ACC112 (cell line): ENCODE measurements around the gene SERINC5.

Source experiments
- H2AFZ ChIP-seq: fragments of 200-600 bp; sonication (generic); one replicate; pipeline ENCODE4 v1.6.0; 2017; ENCODE audit warnings: antibody characterized with exemption, low read length; ENCODE audit not compliant: unreplicated experiment
- H3K27ac ChIP-seq: fragments of 200-600 bp; sonication (generic); 2 replicates; pipeline ENCODE4 v1.5.1; 2014; ENCODE audit warnings: low read depth, mild to moderate bottlenecking, antibody characterized with exemption, low read length, moderate library complexity
- H3K27me3 ChIP-seq: fragments of 200-600 bp; sonication (generic); 2 replicates; pipeline ENCODE4 v1.6.1; 2014; ENCODE audit warnings: mild to moderate bottlenecking, antibody characterized with exemption, low read length, moderate library complexity, mixed read lengths; ENCODE audit not compliant: insufficient read depth
- H3K36me3 ChIP-seq: fragments of 200-600 bp; sonication (generic); 2 replicates; pipeline ENCODE4 v1.6.1; 2016; ENCODE audit warnings: mild to moderate bottlenecking, antibody characterized with exemption, low read length, moderate library complexity, mixed read lengths; ENCODE audit not compliant: insufficient read depth
- H3K4me1 ChIP-seq: fragments of 200-600 bp; sonication (generic); one replicate; pipeline ENCODE4 v1.6.1; 2016; ENCODE audit warnings: low read length, mixed read lengths; ENCODE audit not compliant: insufficient read depth, unreplicated experiment, control insufficient read depth
- H3K4me3 ChIP-seq: fragments of 200-600 bp; sonication (generic); 2 replicates; pipeline ENCODE4 v1.5.1; 2014; ENCODE audit warnings: mild to moderate bottlenecking, low read depth, low read length
- H3K79me2 ChIP-seq: fragments of 200-600 bp; sonication (generic); one replicate; pipeline ENCODE4 v1.6.0; 2016; ENCODE audit warnings: low read length; ENCODE audit not compliant: control insufficient read depth, unreplicated experiment, insufficient read depth

Gene SERINC5

GRCh38 chr5:80255431-80255810, 427 bp downstream of the SERINC5 start:
- H3K79me2 ChIP-seq: peaks cover 10% of the 10 kb centered on the region
- H3K27me3 ChIP-seq: no peaks in the 10 kb centered on the region
- peak overlapping the region; percentile 99 for H2AFZ ChIP-seq
- H3K27ac ChIP-seq: peak overlapping the region; percentile 36; the same call in 1 of the 2 replicates
- peak overlapping the region; percentile 80 for H3K4me3 ChIP-seq
- H3K4me1 ChIP-seq: peaks cover 6% of the 10 kb centered on the region
- no peaks in the 10 kb centered on the region for H3K36me3 ChIP-seq

GRCh38 chr5:80254767-80255430, 949 bp downstream of the SERINC5 start:
- no peaks in the 10 kb centered on the region for H3K27me3 ChIP-seq
- H3K79me2 ChIP-seq: peaks cover 10% of the 10 kb centered on the region
- no peaks in the 10 kb centered on the region for H3K36me3 ChIP-seq
- H3K4me1 ChIP-seq: peaks cover 6% of the 10 kb centered on the region
- no peak overlapping the region for H3K27ac ChIP-seq
- H3K4me3 ChIP-seq: peak overlapping the region; percentile 80
- peak overlapping the region; percentile 99 for H2AFZ ChIP-seq

GRCh38 chr5:80251636-80252035, 4.2 kb downstream of the SERINC5 start:
- Histone ChIP-seq H2AFZ (no peak overlapping the region), H3K4me1 (peaks cover 26% of the 10 kb centered on the region), H3K27me3 (no peaks in the 10 kb centered on the region), H3K4me3 (no peak overlapping the region), H3K36me3 (no peaks in the 10 kb centered on the region), H3K79me2 (peaks cover 6% of the 10 kb centered on the region), H3K27ac (no peak overlapping the region)

- no peaks in the 10 kb centered on the region for H3K36me3 ChIP-seq
- H3K4me3 ChIP-seq: no peak overlapping the region
- H3K27ac ChIP-seq: no peak overlapping the region
- H3K79me2 ChIP-seq: peaks cover 6% of the 10 kb centered on the region
- H3K27me3 ChIP-seq: no peaks in the 10 kb centered on the region
- no peak overlapping the region for H2AFZ ChIP-seq
- H3K4me1 ChIP-seq: peaks cover 35% of the 10 kb centered on the region
These were observed 5.0 kb downstream of the SERINC5 start for GRCh38 chr5:80250801-80251200.

GRCh38 chr5:80249901-80250300, 5.9 kb downstream of the SERINC5 start:
- no peak overlapping the region for H3K27ac ChIP-seq
- peaks cover 6% of the 10 kb centered on the region for H3K79me2 ChIP-seq
- peaks cover 38% of the 10 kb centered on the region for H3K4me1 ChIP-seq

GRCh38 chr5:80248378-80248777, 7.5 kb downstream of the SERINC5 start:
- no peak overlapping the region for H3K27ac ChIP-seq
- H3K4me1 ChIP-seq: peaks cover 32% of the 10 kb centered on the region
- no peaks in the 10 kb centered on the region for H3K27me3 ChIP-seq
- H2AFZ ChIP-seq: no peak overlapping the region
- peaks cover under 1% of the 10 kb centered on the region for H3K79me2 ChIP-seq
- no peaks in the 10 kb centered on the region for H3K36me3 ChIP-seq
- H3K4me3 ChIP-seq: no peak overlapping the region

More at GRCh38 chr5:80249901-80250300, 5.9 kb downstream of the SERINC5 start:
- H2AFZ ChIP-seq: no peak overlapping the region
- H3K4me3 ChIP-seq: no peak overlapping the region
- no peaks in the 10 kb centered on the region for H3K36me3 ChIP-seq
- H3K27me3 ChIP-seq: no peaks in the 10 kb centered on the region

- no peaks in the 10 kb centered on the region for H3K79me2 ChIP-seq
- H2AFZ ChIP-seq: peak overlapping the region; percentile 90
- peak overlapping the region; percentile 73 for H3K27ac ChIP-seq
- H3K27me3 ChIP-seq: no peaks in the 10 kb centered on the region
- no peaks in the 10 kb centered on the region for H3K36me3 ChIP-seq
- peaks cover 32% of the 10 kb centered on the region for H3K4me1 ChIP-seq
- H3K4me3 ChIP-seq: peak overlapping the region; percentile 63
These were observed 8.7 kb downstream of the SERINC5 start for GRCh38 chr5:80246995-80247729.

- Histone ChIP-seq H3K79me2 (no peaks in the 10 kb centered on the region), H3K4me1 (peaks cover 32% of the 10 kb centered on the region), H3K27me3 (no peaks in the 10 kb centered on the region), H3K27ac (peak overlapping the region; percentile 73), H3K36me3 (no peaks in the 10 kb centered on the region), H2AFZ (peak overlapping the region; percentile 90), H3K4me3 (peak overlapping the region; percentile 63)
These were observed 9.7 kb downstream of the SERINC5 start for GRCh38 chr5:80246001-80246758.

- no peaks in the 10 kb centered on the region for H3K79me2 ChIP-seq
- H3K4me3 ChIP-seq: no peak overlapping the region
- H3K27ac ChIP-seq: no peak overlapping the region
These were observed 12.3 kb downstream of the SERINC5 start for GRCh38 chr5:80243567-80243966.

GRCh38 chr5:80242849-80243248, 13.0 kb downstream of the SERINC5 start:
- no peaks in the 10 kb centered on the region for H3K79me2 ChIP-seq
- no peak overlapping the region for H3K27ac ChIP-seq
- no peaks in the 10 kb centered on the region for H3K36me3 ChIP-seq
- no peak overlapping the region for H2AFZ ChIP-seq
- no peaks in the 10 kb centered on the region for H3K27me3 ChIP-seq
- no peak overlapping the region for H3K4me3 ChIP-seq
- H3K4me1 ChIP-seq: peaks cover 23% of the 10 kb centered on the region

More at GRCh38 chr5:80243567-80243966, 12.3 kb downstream of the SERINC5 start:
- Histone ChIP-seq H3K27me3 (no peaks in the 10 kb centered on the region), H2AFZ (no peak overlapping the region), H3K4me1 (peaks cover 30% of the 10 kb centered on the region), H3K36me3 (no peaks in the 10 kb centered on the region)
